Measurements from ENCODE around the gene USP19. TPM values are rescaled to one million over a fixed set of nuclear protein-coding genes. Genes with fewer than 3 reads are reported as not detected.

USP19 gene
- total RNA-seq, 2 experiments from 2014 or later: 58.3 to 68.6 TPM

GRCh38 chr3:49076646-49077045 is 44.0 kb downstream of the USP19 start:
- peaks cover 45% of the 10 kb centered on the region for H3K36me3 Mint-ChIP-seq
- no peak overlapping the region for H3K4me3 Mint-ChIP-seq
- no peaks in the 10 kb centered on the region for H3K27me3 Mint-ChIP-seq
- no peak overlapping the region for H3K27ac Mint-ChIP-seq
- CTCF ChIA-PET: no interaction called here
- no peak for ATAC-seq
- H3K9me3 Mint-ChIP-seq (ENCODE audit: low read depth): no peaks in the 10 kb centered on the region
- DNase-seq: no peak
- peaks cover 4% of the 10 kb centered on the region for H3K4me1 Mint-ChIP-seq

GRCh38 chr3:49076116-49076515 is 44.5 kb downstream of the USP19 start:
- peaks cover 4% of the 10 kb centered on the region for H3K4me1 Mint-ChIP-seq
- ATAC-seq (no peak), DNase-seq (no peak)
- peaks cover 49% of the 10 kb centered on the region for H3K36me3 Mint-ChIP-seq
- H3K27ac Mint-ChIP-seq: no peak overlapping the region
- no peaks in the 10 kb centered on the region for H3K27me3 Mint-ChIP-seq
- CTCF ChIA-PET: interaction anchor here (1.2 kb wide), 1 partner anchor 81 kb away, joined by 4 read pairs; no protein-coding TSS in a partner anchor
- no peak overlapping the region for H3K4me3 Mint-ChIP-seq
- H3K9me3 Mint-ChIP-seq (ENCODE audit: low read depth): no peaks in the 10 kb centered on the region

Small RNA genes within 50 kb of the gene (microRNA-seq; reads per million reads assigned to microRNA genes)
- not detected for gene MIR6890

Other genes with a start within 250 kb of the USP19 start
- 10 to 100 TPM; 26.7 to 35.6 TPM for gene SLC25A20, start 221.9 kb downstream of the USP19 start, total RNA-seq
- gene ARIH2, start 202.0 kb downstream of the USP19 start, total RNA-seq: 100 to 1,000 TPM; 118 to 156 TPM
- gene P4HTM, start 130.6 kb downstream of the USP19 start, total RNA-seq: 10 to 100 TPM; 44.5 to 50.6 TPM
- gene WDR6, start 113.4 kb downstream of the USP19 start, total RNA-seq: 100 to 1,000 TPM; 130 to 154 TPM
- gene DALRD3, start 102.2 kb downstream of the USP19 start, total RNA-seq: 10 to 100 TPM; 25.8 to 29.9 TPM
- 100 to 1,000 TPM in 1 of 2 experiments, 10 to 100 TPM in 1; 94.3 to 101 TPM for gene NDUFAF3, start 98.7 kb downstream of the USP19 start, total RNA-seq
- 100 to 1,000 TPM; 186 to 229 TPM for gene IMPDH2, start 91.4 kb downstream of the USP19 start, total RNA-seq
- 100 to 1,000 TPM; 142 to 149 TPM for gene QRICH1, start 26.8 kb downstream of the USP19 start, total RNA-seq
- 100 to 1,000 TPM; 234 to 245 TPM for gene QARS1, start 16.1 kb downstream of the USP19 start, total RNA-seq
- gene LAMB2, start 12.2 kb upstream of the USP19 start, total RNA-seq: not detected
- gene CCDC71, start 45.5 kb upstream of the USP19 start, total RNA-seq: 10 to 100 TPM; 23.5 to 23.7 TPM
- 1 to 10 TPM in 1 of 2 experiments, under 1 TPM in 1; 0.80 to 1.3 TPM for gene KLHDC8B, start 50.8 kb upstream of the USP19 start, total RNA-seq
- gene C3orf62, start 156.4 kb upstream of the USP19 start, total RNA-seq: 1 to 10 TPM; 7.0 to 7.1 TPM
- gene USP4, start 219.2 kb upstream of the USP19 start, total RNA-seq: 10 to 100 TPM; 79.9 to 84.5 TPM
- gene GPX1, start 237.5 kb upstream of the USP19 start, total RNA-seq: 100 to 1,000 TPM in 1 of 2 experiments, 10 to 100 TPM in 1; 76.9 to 112 TPM

Measured in activated CD8-positive, alpha-beta memory T cell treated with anti-CD3 and anti-CD28 coated beads, Interleukin-2, amount 10 ng/mL, durations not matched to agents 7 days and 5 days (primary cell).